Epithelial cell of proximal tubule (primary cell): ENCODE results near the gene PPP1R16B. TPM values are rescaled to one million over a fixed set of nuclear protein-coding genes. Genes with fewer than 3 reads are reported as not detected.

Experiments used
- DNase-seq: peaks from one replicate; pipeline ENCODE4 v3.0.0-alpha.2; 2011; ENCODE audit warnings: low read depth
- H3K4me3 ChIP-seq: 2 replicates; pipeline ENCODE4 v1.5.1; 2011; ENCODE audit warnings: low read depth, mild to moderate bottlenecking, low read length
- total RNA-seq: library from RNA; depleted of rRNA; stranded (reverse); fragments of >200 nt; gene quantifications from 2 replicates; pipeline ENCODE4 v1.2.3, GENCODE V29; 2015
- TF ChIP-seq, protein P1 (sequence below): conservative IDR thresholded peaks from 2 replicates; pipeline ENCODE4 v1.5.1; 2012; ENCODE audit warnings: low read depth, mild to moderate bottlenecking, low read length

Gene PPP1R16B
- total RNA-seq, 1 donor from 2014 or later, result not detected

DNA sequence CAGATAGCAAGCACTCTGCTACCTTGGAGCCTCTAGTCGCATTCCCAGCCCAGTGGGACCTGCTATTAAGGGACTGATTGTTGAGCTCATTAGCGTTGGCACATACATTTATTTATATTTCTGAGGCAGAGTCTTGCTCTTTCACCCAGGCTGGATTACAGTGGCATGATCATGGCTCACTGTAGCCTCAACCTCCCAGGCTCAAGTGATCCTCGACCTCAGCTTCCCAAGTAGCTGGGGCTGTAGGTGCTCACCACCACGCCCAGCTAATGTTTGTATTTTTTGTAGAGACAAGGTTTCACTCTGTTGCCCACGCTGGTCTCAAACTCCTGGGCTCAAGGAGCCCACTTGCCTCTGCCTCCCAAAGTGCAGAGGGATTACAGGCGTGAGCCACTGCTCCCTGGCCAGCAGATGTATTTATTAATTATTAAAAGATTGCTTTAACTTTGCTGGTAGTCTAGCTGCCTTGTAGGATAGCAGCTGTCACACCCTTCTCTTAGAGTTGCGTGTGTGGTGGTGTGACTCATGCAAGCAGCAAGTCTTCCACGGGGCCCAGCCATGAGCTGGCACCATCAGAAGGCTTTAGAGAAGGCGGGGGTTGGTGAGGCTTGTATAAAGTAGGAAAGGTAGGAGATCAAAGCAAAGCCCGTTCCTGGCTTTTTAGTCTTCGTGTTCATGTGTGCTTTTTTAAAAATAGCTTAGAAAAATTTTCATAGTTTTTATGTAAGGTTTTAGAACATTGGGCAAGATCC lies 40.8 kb upstream of the PPP1R16B start:
- no peak overlapping the region for H3K4me3 ChIP-seq
- peak; percentile 74 for DNase-seq
- TF ChIP-seq, protein P1, sequence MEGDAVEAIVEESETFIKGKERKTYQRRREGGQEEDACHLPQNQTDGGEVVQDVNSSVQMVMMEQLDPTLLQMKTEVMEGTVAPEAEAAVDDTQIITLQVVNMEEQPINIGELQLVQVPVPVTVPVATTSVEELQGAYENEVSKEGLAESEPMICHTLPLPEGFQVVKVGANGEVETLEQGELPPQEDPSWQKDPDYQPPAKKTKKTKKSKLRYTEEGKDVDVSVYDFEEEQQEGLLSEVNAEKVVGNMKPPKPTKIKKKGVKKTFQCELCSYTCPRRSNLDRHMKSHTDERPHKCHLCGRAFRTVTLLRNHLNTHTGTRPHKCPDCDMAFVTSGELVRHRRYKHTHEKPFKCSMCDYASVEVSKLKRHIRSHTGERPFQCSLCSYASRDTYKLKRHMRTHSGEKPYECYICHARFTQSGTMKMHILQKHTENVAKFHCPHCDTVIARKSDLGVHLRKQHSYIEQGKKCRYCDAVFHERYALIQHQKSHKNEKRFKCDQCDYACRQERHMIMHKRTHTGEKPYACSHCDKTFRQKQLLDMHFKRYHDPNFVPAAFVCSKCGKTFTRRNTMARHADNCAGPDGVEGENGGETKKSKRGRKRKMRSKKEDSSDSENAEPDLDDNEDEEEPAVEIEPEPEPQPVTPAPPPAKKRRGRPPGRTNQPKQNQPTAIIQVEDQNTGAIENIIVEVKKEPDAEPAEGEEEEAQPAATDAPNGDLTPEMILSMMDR, result no peak

DNA sequence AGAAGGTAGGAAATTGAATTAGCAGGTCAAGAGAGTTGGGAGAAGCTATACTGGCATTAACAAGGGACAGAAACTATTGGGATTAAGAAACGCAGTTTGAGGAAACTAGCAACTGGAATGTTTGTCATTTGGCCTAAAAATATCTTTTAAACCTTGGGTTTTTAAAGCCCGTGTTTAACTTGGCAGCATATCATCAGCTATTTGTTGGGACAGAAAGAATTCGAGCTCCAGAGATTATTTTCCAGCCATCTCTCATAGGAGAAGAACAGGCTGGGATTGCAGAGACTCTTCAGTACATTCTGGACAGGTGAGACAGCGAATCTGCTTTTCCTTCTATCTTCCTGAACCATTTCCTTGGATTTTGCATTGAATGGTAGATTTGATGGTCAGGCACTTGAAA lies 39.4 kb upstream of the PPP1R16B start:
- no peak for DNase-seq
- no peak overlapping the region for H3K4me3 ChIP-seq
- TF ChIP-seq, protein P1, result no peak

DNA sequence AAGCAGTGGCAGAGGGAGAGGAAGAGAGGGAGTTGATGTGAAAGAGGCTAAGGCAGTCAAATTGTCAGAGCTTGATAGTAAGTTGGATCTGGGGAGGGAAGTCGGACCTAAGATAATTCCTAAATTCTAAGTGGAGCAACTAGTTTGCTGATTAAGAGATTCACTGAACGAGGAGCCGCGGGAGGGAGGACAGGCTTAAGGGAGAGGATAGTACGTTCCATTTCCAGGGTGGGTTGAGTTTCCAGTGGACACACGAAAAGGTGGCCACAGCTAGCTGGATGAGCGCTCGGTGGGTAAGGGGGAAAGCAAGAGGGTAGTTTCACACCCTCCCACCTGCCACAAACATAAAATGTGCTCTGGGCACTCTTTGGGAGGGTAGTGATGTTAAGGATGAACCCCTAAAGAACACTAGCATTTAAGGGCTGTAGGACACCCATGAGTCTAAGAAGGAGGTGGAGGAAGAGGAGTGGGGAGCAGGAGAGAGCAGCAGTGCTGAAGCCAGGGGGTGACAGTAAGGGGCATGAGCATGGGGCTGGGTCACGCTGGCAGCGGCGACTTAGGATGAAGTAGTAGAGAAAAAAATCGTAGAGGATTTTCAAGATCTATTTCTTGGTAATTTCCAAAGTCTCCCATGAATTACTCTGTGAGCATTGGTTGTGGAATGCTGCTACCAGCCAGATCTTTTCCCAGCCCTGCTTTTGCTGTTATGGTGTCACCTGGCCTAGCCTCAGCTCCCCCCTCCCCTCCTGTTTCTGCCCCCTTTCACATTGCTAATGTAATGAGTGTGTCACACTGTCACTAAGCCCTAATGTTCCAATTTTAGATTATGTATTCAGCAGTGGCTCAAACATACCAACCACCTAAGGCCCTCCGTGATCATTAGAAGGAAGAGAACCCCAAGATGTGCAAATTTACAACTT lies 35.9 kb upstream of the PPP1R16B start:
- TF ChIP-seq, protein P1, result no peak
- H3K4me3 ChIP-seq, result no peak overlapping the region
- no peak for DNase-seq

DNA sequence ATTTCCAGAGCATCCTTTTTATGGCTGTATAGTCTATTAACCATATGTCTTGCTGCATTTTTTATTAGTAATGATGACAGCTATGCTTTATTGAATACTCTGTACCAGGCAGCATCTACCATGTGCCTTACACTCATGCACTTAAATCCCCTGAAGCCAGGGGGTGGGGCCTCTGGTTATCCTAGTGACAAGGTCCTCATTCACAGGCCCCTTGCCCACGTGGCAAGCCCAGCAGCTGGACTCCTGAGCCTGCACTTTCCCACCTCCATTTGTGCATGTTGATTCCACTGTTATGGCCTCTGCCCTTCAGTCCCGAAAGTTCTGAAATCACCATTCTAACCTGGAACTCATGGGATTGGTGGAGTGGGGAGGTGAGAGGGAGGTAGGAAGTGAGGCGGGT lies 35.0 kb upstream of the PPP1R16B start:
- TF ChIP-seq, protein P1, result no peak
- H3K4me3 ChIP-seq, result no peak overlapping the region
- no peak for DNase-seq

DNA sequence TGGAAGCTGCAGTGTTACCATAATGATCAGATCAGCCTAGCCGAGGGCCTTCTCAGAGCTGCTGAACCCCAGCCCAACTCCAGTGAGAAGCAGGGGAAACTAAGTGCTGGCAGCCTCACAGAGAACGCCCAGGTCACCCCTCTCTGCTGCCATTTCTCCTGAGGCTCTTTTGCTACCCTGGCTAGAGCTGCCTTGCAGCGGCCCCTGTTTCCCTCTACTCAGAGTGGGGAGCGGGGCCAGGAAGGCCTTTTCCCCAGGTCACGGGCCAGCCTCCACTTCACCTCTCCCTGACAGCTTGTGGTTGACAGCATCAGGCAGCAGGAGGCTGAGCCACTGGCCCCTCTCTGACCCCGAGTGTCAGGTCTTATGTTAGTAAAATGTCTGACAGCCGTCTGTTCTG lies 34.5 kb upstream of the PPP1R16B start:
- no peak overlapping the region for H3K4me3 ChIP-seq
- DNase-seq, result no peak
- TF ChIP-seq, protein P1, result no peak

DNA sequence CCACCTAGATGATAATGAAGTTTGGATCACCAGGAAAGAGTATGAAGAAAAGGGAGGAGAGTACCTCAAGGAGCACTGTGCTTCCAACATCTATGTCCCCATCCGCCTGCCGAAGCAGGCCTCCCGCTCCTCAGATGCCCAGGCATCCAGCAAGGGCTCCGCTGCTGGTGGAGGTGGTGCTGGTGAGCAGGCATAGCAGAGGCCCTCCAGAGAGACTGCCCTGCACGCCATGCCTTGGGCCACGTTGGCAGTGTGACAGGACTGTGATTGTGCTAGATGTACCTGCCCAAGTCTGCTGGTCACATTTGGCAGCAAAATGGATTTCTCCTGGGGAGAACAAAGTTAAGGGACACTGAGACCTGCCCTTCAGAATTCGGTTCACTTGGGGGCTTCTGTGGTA lies 33.9 kb upstream of the PPP1R16B start:
- no peak overlapping the region for H3K4me3 ChIP-seq
- DNase-seq, result no peak
- TF ChIP-seq, protein P1, result no peak
